ENCODE results near the gene MBTPS1.

MBTPS1 gene

DNA sequence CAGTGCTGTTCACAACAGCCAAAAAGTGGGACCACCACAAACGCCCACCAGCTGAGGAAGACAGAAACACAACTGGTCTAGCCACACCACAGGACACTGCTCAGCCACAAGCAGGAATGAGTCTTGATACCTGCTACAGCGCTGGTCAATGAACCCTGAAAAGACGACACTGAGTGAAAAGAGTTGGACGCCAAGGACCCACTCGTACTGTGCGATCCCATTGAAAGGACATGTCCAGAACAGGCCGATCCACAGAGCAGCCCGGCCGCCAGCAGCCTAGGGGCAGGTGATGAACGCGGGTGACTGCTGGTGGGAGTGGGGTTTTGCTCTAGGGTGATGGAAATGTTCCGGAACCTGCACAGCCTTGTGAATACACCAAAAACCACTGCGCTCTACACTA, 63.5 kb downstream of the MBTPS1 start:
- TF ChIP-seq, protein P1, sequence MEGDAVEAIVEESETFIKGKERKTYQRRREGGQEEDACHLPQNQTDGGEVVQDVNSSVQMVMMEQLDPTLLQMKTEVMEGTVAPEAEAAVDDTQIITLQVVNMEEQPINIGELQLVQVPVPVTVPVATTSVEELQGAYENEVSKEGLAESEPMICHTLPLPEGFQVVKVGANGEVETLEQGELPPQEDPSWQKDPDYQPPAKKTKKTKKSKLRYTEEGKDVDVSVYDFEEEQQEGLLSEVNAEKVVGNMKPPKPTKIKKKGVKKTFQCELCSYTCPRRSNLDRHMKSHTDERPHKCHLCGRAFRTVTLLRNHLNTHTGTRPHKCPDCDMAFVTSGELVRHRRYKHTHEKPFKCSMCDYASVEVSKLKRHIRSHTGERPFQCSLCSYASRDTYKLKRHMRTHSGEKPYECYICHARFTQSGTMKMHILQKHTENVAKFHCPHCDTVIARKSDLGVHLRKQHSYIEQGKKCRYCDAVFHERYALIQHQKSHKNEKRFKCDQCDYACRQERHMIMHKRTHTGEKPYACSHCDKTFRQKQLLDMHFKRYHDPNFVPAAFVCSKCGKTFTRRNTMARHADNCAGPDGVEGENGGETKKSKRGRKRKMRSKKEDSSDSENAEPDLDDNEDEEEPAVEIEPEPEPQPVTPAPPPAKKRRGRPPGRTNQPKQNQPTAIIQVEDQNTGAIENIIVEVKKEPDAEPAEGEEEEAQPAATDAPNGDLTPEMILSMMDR (conservative IDR thresholded peaks at IDR 0.05; ENCODE audit: control insufficient read depth, insufficient read depth, low read depth, low read length): no peak
- DNase-seq (ENCODE audit: low read depth): no peak
- H3K4me3 ChIP-seq (ENCODE audit: control insufficient read depth, low read depth, low read length): no peak overlapping the region

- H3K4me3 ChIP-seq (ENCODE audit: control insufficient read depth, low read depth, low read length): no peak overlapping the region
- peak; percentile 18 for DNase-seq (ENCODE audit: low read depth)
- TF ChIP-seq, protein P1 (conservative IDR thresholded peaks at IDR 0.05; ENCODE audit: control insufficient read depth, insufficient read depth, low read depth, low read length): no peak
These were observed 64.6 kb downstream of the MBTPS1 start for GRCh38 chr16:84052071-84052622.

DNA sequence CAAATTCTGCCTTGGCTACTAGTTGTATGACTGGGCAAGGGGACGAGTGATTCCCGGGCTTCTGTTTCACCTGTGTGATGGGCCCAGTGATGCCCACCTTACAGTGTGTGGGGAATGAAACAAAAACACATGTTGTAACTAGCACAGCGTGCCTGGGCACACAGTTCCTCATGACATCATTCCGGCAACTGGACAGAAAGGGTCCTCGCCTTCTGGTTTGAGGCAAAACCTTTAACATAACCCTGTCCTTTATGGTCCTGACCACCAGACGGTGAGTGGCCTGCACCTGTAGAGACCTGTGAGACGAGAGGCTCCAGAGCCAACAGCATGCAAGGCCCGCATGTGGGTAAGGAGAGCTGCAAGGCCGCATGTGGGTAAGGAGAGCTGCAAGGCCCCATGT, 66.4 kb downstream of the MBTPS1 start:
- no peak for DNase-seq (ENCODE audit: low read depth)
- no peak overlapping the region for H3K4me3 ChIP-seq (ENCODE audit: control insufficient read depth, low read depth, low read length)
- TF ChIP-seq, protein P1 (conservative IDR thresholded peaks at IDR 0.05; ENCODE audit: control insufficient read depth, insufficient read depth, low read depth, low read length): no peak

GRCh38 chr16:84049403-84050060, 67.2 kb downstream of the MBTPS1 start:
- TF ChIP-seq, protein P1 (conservative IDR thresholded peaks at IDR 0.05; ENCODE audit: control insufficient read depth, insufficient read depth, low read depth, low read length): no peak
- H3K4me3 ChIP-seq (ENCODE audit: control insufficient read depth, low read depth, low read length): no peak overlapping the region
- DNase-seq (ENCODE audit: low read depth): no peak

DNA sequence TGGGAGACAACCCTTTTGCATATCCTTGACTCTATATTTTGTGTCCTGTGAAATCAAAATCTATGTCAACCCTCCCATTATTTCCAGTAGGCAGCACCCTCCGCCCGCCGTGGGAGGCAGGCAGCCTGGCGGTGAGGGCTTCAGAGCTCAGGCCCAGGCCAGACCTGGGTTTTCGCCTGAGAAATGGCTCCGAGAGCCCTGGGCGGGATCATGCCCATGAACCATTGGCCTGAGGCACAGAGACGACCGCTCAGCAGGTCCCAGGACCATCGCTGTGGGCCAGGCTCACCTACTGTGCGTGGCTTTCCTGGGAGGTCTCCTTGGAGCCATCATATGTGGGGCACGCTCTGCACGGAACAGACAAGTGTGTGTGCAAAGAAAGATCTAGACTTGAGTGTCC, 67.9 kb downstream of the MBTPS1 start:
- no peak for DNase-seq (ENCODE audit: low read depth)
- H3K4me3 ChIP-seq (ENCODE audit: control insufficient read depth, low read depth, low read length): no peak overlapping the region
- TF ChIP-seq, protein P1 (conservative IDR thresholded peaks at IDR 0.05; ENCODE audit: control insufficient read depth, insufficient read depth, low read depth, low read length): no peak

GRCh38 chr16:84048270-84048669, 68.5 kb downstream of the MBTPS1 start:
- no peak for DNase-seq (ENCODE audit: low read depth)
- H3K4me3 ChIP-seq (ENCODE audit: control insufficient read depth, low read depth, low read length): no peak overlapping the region
- TF ChIP-seq, protein P1 (conservative IDR thresholded peaks at IDR 0.05; ENCODE audit: control insufficient read depth, insufficient read depth, low read depth, low read length): no peak

Data from fibroblast of mammary gland (primary cell).